Fibroblast of the aortic adventitia (primary cell): Measurements from ENCODE around the gene FBXL17. TPM values are rescaled to one million over a fixed set of nuclear protein-coding genes. Genes with fewer than 3 reads are reported as not detected.
"Not testable (repeated sequence)": the region's sequence is repeated elsewhere in the genome, so short reads cannot be mapped to it uniquely, and the experiment has no call there.

Experiments used
- DNase-seq: peaks from one replicate; pipeline ENCODE4 v3.0.0-alpha.2; 2010; ENCODE audit warnings: low read depth
- H3K4me3 ChIP-seq: 2 replicates; pipeline ENCODE4 v1.5.1; 2011; ENCODE audit warnings: low read depth, mild to moderate bottlenecking, control low read depth, low read length, moderate library complexity
- total RNA-seq: library from RNA; depleted of rRNA; stranded (reverse); fragments of >200 nt; gene quantifications from 2 replicates; pipeline ENCODE4 v1.2.3, GENCODE V29; 2012; ENCODE audit warnings: low replicate concordance
- TF ChIP-seq, protein P1 (sequence below): IDR thresholded peaks from 2 replicates; pipeline ENCODE4 v1.5.1; 2011; ENCODE audit warnings: mild to moderate bottlenecking, low read length, control low read depth, inconsistent platforms; ENCODE audit not compliant: insufficient read depth

The FBXL17 gene
- total RNA-seq, 1 donor: 19.7 TPM

DNA sequence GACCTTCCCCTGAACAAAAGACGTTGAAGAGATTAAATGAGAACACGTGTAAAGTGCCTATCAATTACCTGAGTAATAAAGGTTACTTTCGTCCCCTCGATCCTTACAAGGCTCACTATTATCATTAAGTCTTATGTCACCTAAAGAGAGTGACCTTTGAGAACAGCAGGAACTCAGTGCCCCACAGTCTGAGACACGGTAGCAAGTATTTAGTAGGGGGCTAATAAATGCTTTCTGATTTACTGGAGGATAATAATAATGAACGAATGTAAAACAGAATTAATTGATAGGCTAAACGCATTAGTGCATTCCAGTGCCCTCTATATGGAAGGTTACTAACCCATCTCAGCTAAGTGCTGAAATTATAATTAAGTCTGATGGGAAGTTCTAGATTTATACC lies 199.9 kb downstream of the FBXL17 start:
- TF ChIP-seq, protein P1, sequence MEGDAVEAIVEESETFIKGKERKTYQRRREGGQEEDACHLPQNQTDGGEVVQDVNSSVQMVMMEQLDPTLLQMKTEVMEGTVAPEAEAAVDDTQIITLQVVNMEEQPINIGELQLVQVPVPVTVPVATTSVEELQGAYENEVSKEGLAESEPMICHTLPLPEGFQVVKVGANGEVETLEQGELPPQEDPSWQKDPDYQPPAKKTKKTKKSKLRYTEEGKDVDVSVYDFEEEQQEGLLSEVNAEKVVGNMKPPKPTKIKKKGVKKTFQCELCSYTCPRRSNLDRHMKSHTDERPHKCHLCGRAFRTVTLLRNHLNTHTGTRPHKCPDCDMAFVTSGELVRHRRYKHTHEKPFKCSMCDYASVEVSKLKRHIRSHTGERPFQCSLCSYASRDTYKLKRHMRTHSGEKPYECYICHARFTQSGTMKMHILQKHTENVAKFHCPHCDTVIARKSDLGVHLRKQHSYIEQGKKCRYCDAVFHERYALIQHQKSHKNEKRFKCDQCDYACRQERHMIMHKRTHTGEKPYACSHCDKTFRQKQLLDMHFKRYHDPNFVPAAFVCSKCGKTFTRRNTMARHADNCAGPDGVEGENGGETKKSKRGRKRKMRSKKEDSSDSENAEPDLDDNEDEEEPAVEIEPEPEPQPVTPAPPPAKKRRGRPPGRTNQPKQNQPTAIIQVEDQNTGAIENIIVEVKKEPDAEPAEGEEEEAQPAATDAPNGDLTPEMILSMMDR: no peak
- no peak for DNase-seq

DNA sequence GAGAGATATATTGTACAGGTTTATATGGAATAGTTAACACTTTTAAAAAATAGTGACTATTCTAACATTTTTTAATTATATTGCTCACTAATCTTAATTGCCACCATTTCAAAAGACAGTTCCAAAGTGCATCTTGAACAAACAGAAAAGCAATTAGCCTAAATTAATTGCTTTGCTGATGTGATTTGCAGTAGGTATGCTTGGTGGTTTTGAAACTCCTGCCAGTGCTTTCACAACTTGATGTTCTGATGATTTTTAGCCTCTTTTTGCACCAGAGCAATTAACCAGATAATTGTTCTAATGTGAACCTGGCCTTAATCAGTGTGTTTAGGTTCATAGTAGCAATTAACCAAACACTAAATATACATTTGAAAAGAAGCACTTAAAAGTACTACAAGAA lies 207.6 kb downstream of the FBXL17 start:
- DNase-seq: no peak
- no peak overlapping the region for H3K4me3 ChIP-seq
- TF ChIP-seq, protein P1: no peak

More for the DNA sequence above, 199.9 kb downstream of the FBXL17 start:
- H3K4me3 ChIP-seq: no peak overlapping the region

DNA sequence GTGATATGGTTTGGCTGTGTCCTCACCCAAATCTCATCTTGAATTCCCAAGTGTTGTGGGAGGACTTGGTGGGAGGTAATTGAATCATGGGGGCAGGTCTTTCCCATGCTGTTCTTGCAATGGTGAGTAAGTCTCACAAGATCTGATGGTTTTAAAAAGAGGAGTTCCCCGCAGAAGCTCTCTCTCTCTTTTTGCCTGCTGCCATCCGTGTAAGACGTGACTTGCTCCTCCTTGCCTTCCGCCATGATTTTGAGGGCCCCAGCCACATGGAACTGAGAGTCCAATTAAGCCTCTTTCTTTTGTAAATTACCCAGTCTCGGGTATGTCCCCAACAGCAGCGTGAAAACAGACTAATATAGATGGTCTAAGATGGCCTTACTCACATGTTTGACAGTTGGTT lies 210.1 kb downstream of the FBXL17 start:
- no peak overlapping the region for H3K4me3 ChIP-seq
- TF ChIP-seq, protein P1: no peak
- no peak for DNase-seq

DNA sequence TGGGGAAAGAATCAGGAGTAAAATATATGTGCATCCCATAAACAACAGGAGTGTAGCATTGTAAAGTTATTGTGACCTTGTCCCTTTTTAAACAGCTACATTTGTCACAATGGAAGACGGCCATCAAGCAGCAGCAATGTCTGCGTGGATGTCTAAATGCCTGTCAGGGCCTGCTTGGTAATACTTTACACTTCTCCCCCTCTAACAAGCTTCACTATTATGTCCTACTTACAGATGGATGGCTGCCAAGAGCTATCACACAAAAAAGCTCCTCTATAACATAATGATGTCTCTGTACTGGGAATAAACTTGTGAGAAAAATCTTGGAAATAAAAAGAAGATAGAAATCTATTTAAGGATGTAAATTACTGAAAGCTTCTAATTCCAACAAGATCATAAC lies 213.0 kb downstream of the FBXL17 start:
- TF ChIP-seq, protein P1: no peak
- no peak overlapping the region for H3K4me3 ChIP-seq
- DNase-seq: no peak

DNA sequence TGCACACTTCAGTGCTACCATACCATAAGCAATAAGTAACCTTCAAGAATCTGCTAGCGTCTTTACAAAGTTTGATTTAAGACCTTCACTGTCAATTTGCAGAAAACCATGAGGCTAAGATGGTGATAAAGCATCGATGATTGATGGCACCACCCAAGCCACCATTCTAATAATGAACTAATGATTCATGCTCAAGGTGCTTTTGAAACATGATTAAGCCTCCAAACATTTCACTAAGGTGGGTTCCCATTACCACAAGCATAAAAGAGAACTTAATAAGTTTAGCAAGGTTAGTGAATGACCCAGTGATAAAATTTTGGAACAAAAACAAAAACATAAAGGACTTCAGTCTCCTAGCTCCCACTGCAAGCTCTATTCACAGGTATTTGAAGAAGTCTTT lies 214.7 kb downstream of the FBXL17 start:
- TF ChIP-seq, protein P1: no peak
- no peak overlapping the region for H3K4me3 ChIP-seq
- DNase-seq: no peak

DNA sequence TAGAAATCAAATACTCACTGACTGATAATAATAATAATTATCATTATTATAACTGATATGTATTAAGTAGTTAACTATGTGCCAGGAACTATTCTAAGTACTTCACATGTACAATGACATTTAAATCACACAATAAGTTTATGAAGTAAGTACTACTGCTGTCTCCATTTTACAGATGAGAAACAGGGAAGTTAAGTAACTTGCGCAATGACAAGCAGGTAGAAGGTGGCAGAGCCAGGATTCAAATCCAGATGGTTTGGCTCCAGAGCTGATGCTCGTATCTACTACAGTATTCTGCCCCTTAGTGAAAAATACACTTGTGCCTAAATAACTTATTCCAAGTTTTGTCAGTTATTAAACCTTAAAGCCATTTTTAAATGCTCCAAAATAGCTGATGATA lies 217.3 kb downstream of the FBXL17 start:
- TF ChIP-seq, protein P1: no peak
- H3K4me3 ChIP-seq: no peak overlapping the region
- DNase-seq: no peak

DNA sequence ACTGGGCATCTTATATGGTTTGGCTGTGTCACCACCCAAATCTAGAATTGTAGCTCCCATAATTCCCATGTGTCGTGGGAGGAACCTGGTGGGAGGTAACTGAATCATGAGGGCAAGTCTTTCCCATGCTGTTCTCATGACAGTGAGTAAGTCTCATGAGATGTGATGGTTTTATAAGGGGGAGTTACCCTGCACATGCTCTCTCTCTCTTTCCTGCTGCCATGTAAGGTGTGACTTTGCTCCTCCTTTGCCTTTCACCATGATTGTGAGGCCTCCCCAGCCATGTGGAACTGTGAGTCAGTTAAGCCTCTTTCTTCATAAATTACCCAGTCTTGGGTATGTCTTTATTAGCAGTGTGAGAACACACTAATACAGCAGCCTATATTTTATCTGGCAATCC lies 229.0 kb downstream of the FBXL17 start:
- not testable (repeated sequence) for H3K4me3 ChIP-seq, DNase-seq
